H1 (cell line): Measurements from ENCODE around the gene TSPOAP1. TPM values are rescaled to one million over a fixed set of nuclear protein-coding genes. Genes with fewer than 3 reads are reported as not detected.

ENCODE experiments used
- CTCF ChIA-PET: fragments of 300-600 bp; sonication (Branson Sonifier 250); formaldehyde crosslinking; loops from one replicate; lab custom pipeline; 2021; ENCODE audit not compliant: partially characterized antibody; lab: Charles Lee
- POLR2A ChIA-PET: fragments of 300-600 bp; sonication (Branson Sonifier 250); formaldehyde crosslinking; loops from one replicate; lab custom pipeline; 2021; ENCODE audit warnings: inconsistent platforms; ENCODE audit not compliant: partially characterized antibody; lab: Charles Lee
- DNase-seq, 2 experiments: peaks; one replicate each; pipeline versions ENCODE4 v3.0.0 to v3.0.0-alpha.2; 2010 to 2022; ENCODE audit warnings: low spot score in 2 of 2, low read depth in 1 of 2, mixed read lengths in 1 of 2
- FAIRE-seq: peaks from 2 replicates; lab custom pipeline; 2011; peaks lifted over from hg19 to GRCh38; lab: Jason Lieb, UNC
- H2AFZ ChIP-seq: 2 replicates; pipeline ENCODE4 v1.8.1; 2012; ENCODE audit warnings: low read length, inconsistent platforms
- H2AK5ac ChIP-seq: 2 replicates; pipeline ENCODE4 v1.6.1; 2013; ENCODE audit warnings: low read depth, low read length
- H2BK120ac ChIP-seq: replicated peaks from 2 replicates; pipeline ENCODE3; 2013; ENCODE audit warnings: low read depth, low read length, inconsistent platforms
- H2BK12ac ChIP-seq: 2 replicates; pipeline ENCODE4 v1.6.1; 2013; ENCODE audit warnings: low read depth, low read length
- H2BK15ac ChIP-seq: 2 replicates; pipeline ENCODE4 v1.6.1; 2013; ENCODE audit warnings: low read length
- H2BK20ac ChIP-seq: 2 replicates; pipeline ENCODE4 v1.6.1; 2013; ENCODE audit warnings: low read length
- H2BK5ac ChIP-seq: 2 replicates; pipeline ENCODE4 v1.6.1; 2013; ENCODE audit warnings: low read depth, low read length
- H3K14ac ChIP-seq: 2 replicates; pipeline ENCODE4 v1.6.1; 2013; ENCODE audit warnings: inconsistent platforms; ENCODE audit not compliant: insufficient read length
- H3K18ac ChIP-seq: 2 replicates; pipeline ENCODE4 v1.6.1; 2013; ENCODE audit warnings: low read length; ENCODE audit errors: extremely low read depth
- H3K23ac ChIP-seq: 2 replicates; pipeline ENCODE4 v1.6.1; 2013; ENCODE audit warnings: inconsistent platforms; ENCODE audit not compliant: insufficient read length
- H3K23me2 ChIP-seq: 2 replicates; pipeline ENCODE4 v1.6.1; 2013; ENCODE audit warnings: low read depth, low read length
- H3K27ac ChIP-seq: 2 replicates; pipeline ENCODE4 v1.6.1; 2011; ENCODE audit warnings: low read depth, low read length, inconsistent platforms
- H3K27me3 ChIP-seq, 4 experiments: replicated peaks in 1 of 4; 1 replicate in 1 of 4; 2 replicates in 3 of 4; pipeline versions ENCODE4 v1.6.1 to v1.8.1; 2011 to 2013; ENCODE audit warnings: low read length in 3 of 4, mild to moderate bottlenecking in 3 of 4, inconsistent platforms in 2 of 4, mixed read lengths in 2 of 4, moderate library complexity in 1 of 4; ENCODE audit not compliant: control insufficient read depth in 3 of 4, insufficient read depth in 3 of 4; ENCODE audit errors: extremely low read depth in 1 of 4
- H3K36me3 ChIP-seq, 4 experiments: 2 replicates each; pipeline versions ENCODE4 v1.6.1 to v1.8.1; 2011 to 2013; ENCODE audit warnings: mild to moderate bottlenecking in 4 of 4, low read length in 3 of 4, moderate library complexity in 2 of 4, control low read depth in 1 of 4, inconsistent platforms in 1 of 4; ENCODE audit not compliant: insufficient read depth in 4 of 4, control insufficient read depth in 2 of 4
- H3K4ac ChIP-seq: replicated peaks from 2 replicates; pipeline ENCODE3; 2013; ENCODE audit warnings: low read length, low read depth, mixed read lengths, inconsistent platforms; ENCODE audit not compliant: insufficient read length
- H3K4me1 ChIP-seq, 4 experiments: replicated peaks in 1 of 4; 1 replicate in 1 of 4; 2 replicates in 3 of 4; pipeline versions ENCODE4 v1.6.1 to v1.8.1; 2011 to 2013; ENCODE audit warnings: low read length in 3 of 4, inconsistent platforms in 2 of 4, mixed read lengths in 1 of 4; ENCODE audit not compliant: insufficient read depth in 4 of 4, control insufficient read depth in 3 of 4
- H3K4me2 ChIP-seq, 2 experiments: 2 replicates each; pipeline versions ENCODE4 v1.6.1 to v1.8.1; 2011 to 2013; ENCODE audit warnings: low read depth in 2 of 2, low read length in 2 of 2, control low read depth in 1 of 2, inconsistent platforms in 1 of 2, mild to moderate bottlenecking in 1 of 2; ENCODE audit not compliant: insufficient read depth in 1 of 2
- H3K4me3 ChIP-seq, 4 experiments: fragments of 200-600, 300-600 bp in 1 of 4; sonication (generic), shearing (Covaris generic), sonication (Bioruptor Twin) in 1 of 4; 2 replicates each; pipeline versions ENCODE4 v1.5.1 to v1.8.1; 2011 to 2016; ENCODE audit warnings: low read length in 4 of 4, low read depth in 3 of 4, control low read depth in 2 of 4, inconsistent platforms in 2 of 4, mild to moderate bottlenecking in 2 of 4, mixed read lengths in 1 of 4, moderate library complexity in 1 of 4; ENCODE audit not compliant: insufficient read depth in 2 of 4; ENCODE audit errors: extremely low read depth in 1 of 4
- H3K56ac ChIP-seq: replicated peaks from 2 replicates; pipeline ENCODE3; 2013; ENCODE audit warnings: low read depth, mild to moderate bottlenecking, mixed read lengths, low read length, inconsistent platforms; ENCODE audit not compliant: insufficient read length
- H3K79me1 ChIP-seq: 2 replicates; pipeline ENCODE4 v1.6.1; 2013; ENCODE audit warnings: low read depth, low read length, control low read depth
- H3K79me2 ChIP-seq, 2 experiments: 2 replicates each; pipeline versions ENCODE4 v1.6.1 to v1.8.1; 2012 to 2013; ENCODE audit warnings: low read length in 2 of 2, mild to moderate bottlenecking in 2 of 2, inconsistent platforms in 1 of 2; ENCODE audit not compliant: insufficient read depth in 2 of 2, control insufficient read depth in 1 of 2
- H3K9ac ChIP-seq, 4 experiments: replicated peaks in 1 of 4; 1 replicate in 1 of 4; 2 replicates in 3 of 4; pipeline versions ENCODE4 v1.6.1 to v1.8.1; 2011 to 2013; ENCODE audit warnings: low read depth in 3 of 4, low read length in 3 of 4, control low read depth in 2 of 4, mild to moderate bottlenecking in 2 of 4, moderate library complexity in 2 of 4, inconsistent platforms in 1 of 4; ENCODE audit errors: extremely low read depth in 1 of 4
- H3K9me3 ChIP-seq, 2 experiments: 2 replicates each; pipeline versions ENCODE4 v1.6.1 to v1.8.1; 2012 to 2013; ENCODE audit warnings: mild to moderate bottlenecking in 2 of 2, moderate library complexity in 2 of 2, control low read depth in 1 of 2, inconsistent platforms in 1 of 2, low read depth in 1 of 2, low read length in 1 of 2, mixed read lengths in 1 of 2; ENCODE audit not compliant: insufficient read depth in 2 of 2
- H4K20me1 ChIP-seq, 2 experiments: replicated peaks in 1 of 2; 2 replicates each; pipeline versions ENCODE3 to v1.8.1; 2011 to 2013; ENCODE audit warnings: inconsistent platforms in 2 of 2, low read length in 2 of 2, mild to moderate bottlenecking in 1 of 2; ENCODE audit not compliant: insufficient read depth in 2 of 2, control insufficient read depth in 1 of 2
- H4K5ac ChIP-seq: 2 replicates; pipeline ENCODE4 v1.6.1; 2013; ENCODE audit warnings: low read length, low read depth, mixed read lengths, inconsistent platforms; ENCODE audit not compliant: insufficient read length
- H4K8ac ChIP-seq: 2 replicates; pipeline ENCODE4 v1.8.0; 2013; ENCODE audit warnings: mild to moderate bottlenecking, moderate library complexity, low read length, inconsistent platforms; ENCODE audit not compliant: insufficient read depth; ENCODE audit errors: extremely low read depth
- H4K91ac ChIP-seq: replicated peaks from 2 replicates; pipeline ENCODE3; 2013; ENCODE audit warnings: low read length, mixed read lengths, inconsistent platforms; ENCODE audit not compliant: insufficient read length
- CHD2 ChIP-seq: IDR thresholded peaks from 2 replicates; pipeline ENCODE4 v1.6.1; 2012; ENCODE audit warnings: low read length, improper control_type of control experiment
- GABPA ChIP-seq: IDR thresholded peaks from 2 replicates; pipeline ENCODE4 v1.6.1; 2011; ENCODE audit warnings: mild to moderate bottlenecking, low read length, moderate library complexity, borderline replicate concordance; ENCODE audit not compliant: insufficient read depth
- HDAC2 ChIP-seq, 2 experiments: fragments of 300-600 bp in 1 of 2; sonication (generic) in 1 of 2; IDR thresholded peaks; 2 replicates each; pipeline ENCODE4 v1.6.1; 2011 to 2012; ENCODE audit warnings: low read depth in 2 of 2, low read length in 2 of 2, mild to moderate bottlenecking in 2 of 2, moderate library complexity in 2 of 2, borderline replicate concordance in 1 of 2, inconsistent platforms in 1 of 2
- KDM4A ChIP-seq: IDR thresholded peaks from one replicate; pipeline ENCODE4 v1.7.1; 2012; ENCODE audit warnings: low read depth, mild to moderate bottlenecking, moderate library complexity, low read length, inconsistent platforms; ENCODE audit not compliant: severe bottlenecking
- SIRT6 ChIP-seq: IDR thresholded peaks from one replicate; pipeline ENCODE4 v1.7.1; 2012; ENCODE audit warnings: low read length, inconsistent platforms
- WGBS, 2 experiments: shearing (Covaris generic) in 1 of 2; methylation state at CpG; one replicate each; pipeline versions ENCODE4 v1.1.6 to v1.1.7; 2013 to 2015; ENCODE audit warnings: low lambda C conversion rate in 2 of 2, mixed read lengths in 2 of 2, inconsistent platforms in 1 of 2, low coverage in 1 of 2, missing lambda C conversion rate in 1 of 2; ENCODE audit not compliant: insufficient replicate concordance in 2 of 2, insufficient coverage in 1 of 2, insufficient read length in 1 of 2; ENCODE audit errors: extremely low coverage in 1 of 2, missing lambda C conversion rate in 1 of 2; 5-methylcytosine and 5-hydroxymethylcytosine counted together
- polyA plus RNA-seq, 7 experiments: library from polyadenylated mRNA; depleted of rRNA in 3 of 7; stranded (reverse) in 5 of 7; unstranded in 2 of 7; fragments of >200 nt in 5 of 7; fragments of 200-250 nt in 2 of 7; gene quantifications; 1 replicate in 5 of 7; 2 replicates in 1 of 7; 4 replicates in 1 of 7; pipeline versions ENCODE4 v1.2.1 to v1.2.3, GENCODE V29; 2011 to 2013; ENCODE audit warnings: missing spikeins in 2 of 7, mixed read lengths in 2 of 7
- total RNA-seq: library from RNA; stranded (reverse); fragmentation: NEBNext Ultra II Directional; extraction: Animal tissue kit (Norgen Biotek cat#: 25700); gene quantifications from 2 replicates; pipeline ENCODE4 v1.2.1, GENCODE V29; 2021

The TSPOAP1 gene
- total and polyA plus RNA-seq, 2 of the 8 experiments (the other 6 are each of a cell fraction or from before 2014, with no cell fraction given) = 7.6 to 9.2 TPM

GRCh38 chr17:58300336-58300735, 28.3 kb downstream of the TSPOAP1 start:
- Histone ChIP-seq H3K27me3 (no peaks in the 10 kb centered on the region), H3K79me2 (no peaks in the 10 kb centered on the region), H3K56ac (no peak overlapping the region), H3K9ac (no peak overlapping the region), H3K4ac (no peak overlapping the region), H3K79me1 (no peaks in the 10 kb centered on the region), H4K8ac (0 out of 2 replicates have a peak overlapping the region, but pooled peaks have one; percentile 63), H2BK15ac (no peak overlapping the region), H3K9me3 (no peaks in the 10 kb centered on the region), H3K23ac (no peak overlapping the region), H3K27ac (no peak overlapping the region), H2BK12ac (no peak overlapping the region), H2BK5ac (no peak overlapping the region), H4K5ac (no peak overlapping the region), H4K20me1 (no peaks in the 10 kb centered on the region), H3K36me3 (0 out of 8 replicates have a peak, but pooled peaks cover 0 to 2% (median 0%) of the 10 kb centered on the region in 4 experiments), H3K23me2 (no peaks in the 10 kb centered on the region), H3K14ac (no peak overlapping the region), H2AK5ac (no peak overlapping the region), H3K4me3 (no peak overlapping the region), H2BK20ac (no peak overlapping the region), H3K4me1 (peaks cover 0 to 5% (median 4%) of the 10 kb centered on the region in 4 experiments; a peak in 5 of 7 replicates), H2BK120ac (no peak overlapping the region), H3K18ac (no peak overlapping the region), H3K4me2 (no peak overlapping the region), H2AFZ (no peak overlapping the region), H4K91ac (peak overlapping the region; percentile 55)
- FAIRE-seq (no peak), DNase-seq (peak in 1 of 2 experiments; percentile 20)
- CTCF ChIA-PET = interaction anchor here (0.9 to 7.9 kb wide), 4 partner anchors 9 to 22 kb away, joined by 3 to 75 read pairs (median 6); partner anchors contain the start of gene MPO
- WGBS, 2 experiments = 93% methylated on average over 6 of the region's 6 CpGs; no CpG with 5 or more reads in 1 of the 2 experiments
- POLR2A ChIA-PET = no interaction called here
- TF ChIP-seq GABPA = no peak
- TF ChIP-seq KDM4A = no peak
- TF ChIP-seq CHD2 = no peak
- TF ChIP-seq SIRT6 = no peak
- TF ChIP-seq HDAC2 (IDR thresholded peaks at IDR 0.05; ENCODE audit: borderline replicate concordance in 1 of 2, low read depth in 2 of 2, low read length in 2 of 2) = no peak
